SKM-1 treated with dmso at 0.1 percent for 144 hours (cell line): ENCODE measurements around the gene PRDM4.
"Not testable (repeated sequence)": the region's sequence is repeated elsewhere in the genome, so short reads cannot be mapped to it uniquely, and the experiment has no call there.

Experiments used
- DNase-seq: peaks from one replicate; lab custom pipeline; 2025; ENCODE audit not compliant: unreplicated experiment; lab: John Stamatoyannopoulos, UW

PRDM4 gene

GRCh38 chr12:107775093-107775721 lies 14.3 kb upstream of the PRDM4 start:
- no peak for DNase-seq

DNA sequence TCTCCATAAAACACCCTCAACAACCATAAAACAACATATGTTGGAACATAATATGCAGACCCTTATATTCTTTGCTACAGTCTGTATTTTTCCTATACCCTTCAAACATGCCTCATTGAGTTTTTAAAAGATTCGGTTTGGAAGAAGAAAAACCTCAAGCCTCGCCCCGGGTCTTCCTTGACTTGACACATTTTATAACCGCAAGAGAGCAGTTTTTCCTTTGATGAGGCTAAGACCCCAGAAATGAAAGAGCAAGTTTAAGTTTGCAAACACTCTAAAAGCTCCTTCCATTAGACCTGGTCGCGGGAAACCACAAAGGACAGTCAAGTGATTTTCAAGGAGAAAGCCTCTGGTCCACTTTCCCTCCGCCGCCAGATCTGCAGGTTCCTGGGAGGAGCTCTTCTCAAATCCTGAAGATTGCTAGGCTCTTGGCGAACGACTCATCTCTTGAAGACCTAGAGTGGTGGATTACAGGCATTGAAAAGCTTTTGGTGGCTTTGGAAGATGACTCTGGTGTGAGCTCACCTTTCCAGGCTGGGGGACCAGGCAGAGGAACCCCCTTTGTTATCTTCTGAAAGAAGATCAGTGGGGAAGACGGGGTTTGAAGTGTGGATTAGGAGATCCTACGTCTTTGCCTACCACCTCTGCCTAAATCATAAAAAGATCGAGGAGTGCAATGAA lies 13.6 kb upstream of the PRDM4 start, which contains the start of gene ASCL4:
TSS of gene ASCL4 (plus strand) at position 356 of the 681 bp plus-strand sequence. CDS start 515 bp downstream, outside the sequence.
- no peak for DNase-seq

GRCh38 chr12:107767466-107767865 lies 6.5 kb upstream of the PRDM4 start:
- DNase-seq, result no peak

- no peak for DNase-seq
Measured at GRCh38 chr12:107765316-107765715, 4.4 kb upstream of the PRDM4 start.

GRCh38 chr12:107764626-107765025 lies 3.7 kb upstream of the PRDM4 start:
- no peak for DNase-seq

DNA sequence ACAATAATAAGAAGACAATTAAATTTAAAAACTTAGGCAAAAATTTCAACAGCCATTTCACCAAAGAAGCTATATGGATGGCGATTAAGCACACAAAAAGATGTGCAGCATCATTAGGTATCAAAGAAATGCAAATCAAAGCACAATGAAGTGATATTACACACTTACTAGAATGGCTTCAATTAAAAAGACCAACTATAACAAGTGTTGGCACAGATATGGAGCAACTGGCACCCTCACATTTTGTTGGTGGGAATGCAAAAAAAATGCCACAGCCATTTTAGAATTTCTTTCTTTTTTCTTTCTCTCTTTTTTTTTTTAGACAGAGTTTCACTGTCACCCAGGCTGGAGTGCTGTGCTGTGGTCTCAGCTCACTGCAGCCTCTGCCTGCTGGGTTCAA lies 1.9 kb upstream of the PRDM4 start:
- no peak for DNase-seq

- DNase-seq, result no peak
Measured at GRCh38 chr12:107761502-107761904, 566 bp upstream of the PRDM4 start.

- no peak for DNase-seq
Measured at GRCh38 chr12:107760207-107760808, 629 bp downstream of the PRDM4 start.

DNA sequence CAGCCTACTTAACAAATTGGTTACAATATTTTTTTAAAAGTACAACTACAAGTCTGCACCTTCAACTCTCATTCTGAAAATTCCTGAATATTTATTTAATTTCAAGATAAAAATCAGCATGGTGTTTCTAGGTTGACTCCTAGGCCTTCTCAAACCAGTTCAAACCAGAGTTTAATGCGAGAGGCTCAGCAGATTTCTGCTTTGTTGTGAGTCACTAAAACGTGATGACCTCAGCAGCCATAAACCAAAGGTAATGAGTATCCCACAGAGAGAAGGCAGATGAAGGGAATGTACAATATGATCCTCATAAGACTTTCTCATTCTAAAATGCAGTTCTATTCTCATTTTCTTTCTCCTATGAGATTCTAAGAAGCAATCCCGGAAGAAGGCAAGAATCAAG lies 1.5 kb downstream of the PRDM4 start:
- DNase-seq, result no peak

DNA sequence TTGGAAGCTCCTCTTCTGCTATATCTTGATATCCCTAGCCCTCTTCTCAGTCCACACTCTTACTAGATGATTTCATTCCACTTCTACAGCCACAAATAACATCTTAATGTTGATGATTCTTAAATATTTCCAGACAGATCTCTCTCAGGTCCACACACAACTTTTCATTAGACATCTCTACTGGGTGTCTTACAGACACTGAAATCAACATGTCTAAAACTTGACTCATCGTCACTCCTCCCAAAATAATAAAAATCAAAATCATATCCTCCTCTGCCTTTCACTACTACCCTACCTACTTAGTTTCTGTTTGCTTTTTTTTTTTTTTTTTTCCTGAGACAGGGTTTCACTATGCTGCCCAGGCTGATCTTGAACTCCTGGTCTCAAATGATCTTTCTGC lies 11.9 kb downstream of the PRDM4 start:
- DNase-seq, result no peak

GRCh38 chr12:107748472-107748871 lies 12.5 kb downstream of the PRDM4 start:
- no peak for DNase-seq

DNA sequence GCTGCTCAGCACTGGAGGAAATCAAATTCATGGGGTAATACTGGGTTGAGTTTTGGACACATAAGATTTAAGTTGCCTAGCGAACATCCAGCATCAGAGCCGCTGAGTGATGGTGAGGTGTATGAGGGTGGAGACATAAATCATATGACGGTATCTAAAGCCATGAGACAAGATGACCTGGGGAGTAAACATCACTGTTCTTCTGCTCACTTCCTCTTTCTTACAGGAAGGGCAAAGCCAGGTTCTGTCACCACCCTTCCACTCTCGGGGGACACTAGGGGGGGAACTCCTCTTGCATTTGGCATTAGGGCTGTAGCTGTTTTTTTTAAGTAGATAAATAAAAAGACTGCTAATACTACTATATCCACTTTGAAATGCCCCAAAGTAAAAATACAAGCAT lies 24.0 kb downstream of the PRDM4 start:
- no peak for DNase-seq

- no peak for DNase-seq
Measured at GRCh38 chr12:107735763-107736162, 25.2 kb downstream of the PRDM4 start.

GRCh38 chr12:107734139-107734538 lies 26.8 kb downstream of the PRDM4 start:
- DNase-seq, result no peak

DNA sequence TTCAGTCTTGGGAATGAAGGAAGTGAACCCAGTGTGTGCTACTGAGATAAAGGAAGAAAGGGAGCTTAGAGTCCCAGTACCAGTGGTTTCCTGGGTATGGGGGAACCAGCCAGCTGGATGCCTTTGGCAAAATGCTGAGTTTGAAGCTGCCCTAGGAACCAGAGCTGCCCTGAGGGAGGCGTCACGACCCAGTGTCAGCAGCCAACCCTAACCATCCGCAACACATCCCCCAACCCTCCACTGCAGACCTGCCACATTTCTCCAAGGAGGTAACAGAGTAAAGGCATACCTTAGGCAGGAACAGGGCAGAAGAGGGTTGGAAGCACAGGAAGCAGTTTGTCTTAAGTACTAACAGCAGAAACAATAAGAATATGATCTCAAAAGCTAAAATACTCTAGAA lies 28.6 kb downstream of the PRDM4 start:
- DNase-seq, result no peak

DNA sequence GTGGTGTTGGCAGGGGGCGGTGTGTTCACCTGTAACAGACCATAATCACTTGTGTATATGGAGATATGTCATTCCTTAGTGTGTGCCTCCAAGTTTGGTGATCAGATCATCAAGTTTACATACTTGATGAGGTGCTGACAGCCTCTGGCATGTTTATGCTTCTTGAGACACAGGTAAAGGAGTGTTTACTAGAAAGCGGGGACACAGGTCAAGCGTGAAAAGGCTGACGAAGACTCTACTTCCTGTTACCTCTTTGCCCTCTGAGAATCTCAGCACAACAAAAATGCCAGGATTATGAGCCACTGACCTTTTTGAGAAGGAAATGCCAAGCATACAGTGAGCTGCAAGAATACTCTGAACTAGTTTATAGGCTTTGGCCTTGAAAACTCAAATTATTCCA lies 29.6 kb downstream of the PRDM4 start:
- DNase-seq, result no peak

DNA sequence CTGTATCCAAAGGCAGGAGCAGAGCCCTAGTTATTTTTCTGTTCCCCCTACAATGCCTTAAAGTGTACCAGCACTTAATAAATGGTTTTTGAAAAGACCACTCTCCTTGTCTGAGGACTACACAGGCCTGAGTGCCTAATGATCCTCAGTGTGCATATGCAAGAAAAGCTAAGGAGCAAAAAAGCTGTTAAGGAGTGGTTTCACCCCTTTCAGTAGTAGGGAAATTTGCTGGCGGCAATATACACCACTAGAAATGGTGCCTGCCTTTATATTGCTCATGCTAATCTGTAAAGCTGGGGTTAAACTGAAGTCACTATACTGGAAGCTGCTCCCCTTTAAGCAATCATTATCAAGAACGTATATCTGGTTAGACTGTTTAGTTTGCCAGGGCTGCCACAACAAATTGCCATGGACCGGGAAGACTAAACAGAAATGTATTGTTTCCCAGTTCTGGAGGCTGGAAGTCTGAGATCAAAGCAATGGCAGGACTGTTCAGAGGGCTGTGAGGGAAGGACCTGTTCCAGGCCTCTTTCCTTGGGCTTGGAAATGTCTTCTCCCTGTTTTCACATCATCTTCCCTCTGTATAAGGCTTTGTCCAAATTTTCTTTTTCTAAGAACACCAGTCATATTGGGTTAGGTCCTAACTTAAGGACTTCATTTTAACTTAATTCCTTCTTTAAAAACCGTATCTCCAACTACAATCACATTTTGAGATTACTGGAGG lies 30.2 kb downstream of the PRDM4 start:
- no peak for DNase-seq

- DNase-seq, result not testable (repeated sequence)
Measured at GRCh38 chr12:107727742-107728141, 33.2 kb downstream of the PRDM4 start.

DNA sequence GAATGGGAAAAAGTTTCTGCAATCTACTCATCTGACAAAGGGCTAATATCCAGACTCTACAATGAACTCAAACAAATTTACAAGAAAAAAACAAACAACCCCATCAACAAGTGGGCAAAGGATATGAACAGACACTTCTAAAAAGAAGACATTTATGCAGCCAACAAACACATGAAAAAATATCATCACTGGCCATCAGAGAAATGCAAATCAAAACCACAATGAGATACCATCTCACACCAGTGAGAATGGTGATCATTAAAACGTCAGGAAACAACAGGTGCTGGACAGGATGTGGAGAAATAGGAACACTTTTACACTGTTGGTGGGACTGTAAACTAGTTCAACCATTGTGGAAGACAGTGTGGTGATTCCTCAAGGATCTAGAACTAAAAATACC lies 33.6 kb downstream of the PRDM4 start:
- DNase-seq, result not testable (repeated sequence)

DNA sequence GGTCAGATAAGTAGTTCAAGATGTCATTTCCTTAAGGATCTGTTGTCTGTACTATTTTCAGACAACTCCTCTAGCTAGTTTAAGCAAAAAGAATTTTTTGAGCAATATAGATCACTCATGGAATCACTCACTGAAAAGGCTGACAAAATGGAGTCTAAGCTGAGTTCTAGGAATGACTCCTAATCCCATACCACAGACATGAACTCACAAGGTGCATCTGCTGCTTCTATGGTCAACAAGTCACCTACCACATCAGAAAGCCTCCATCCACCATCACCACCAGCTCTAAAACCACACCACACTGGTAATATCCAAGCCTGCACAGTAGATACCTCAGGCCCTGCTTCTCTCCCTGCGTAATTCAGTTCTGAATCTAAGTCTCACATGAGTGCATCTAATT lies 42.3 kb downstream of the PRDM4 start:
- DNase-seq, result no peak

DNA sequence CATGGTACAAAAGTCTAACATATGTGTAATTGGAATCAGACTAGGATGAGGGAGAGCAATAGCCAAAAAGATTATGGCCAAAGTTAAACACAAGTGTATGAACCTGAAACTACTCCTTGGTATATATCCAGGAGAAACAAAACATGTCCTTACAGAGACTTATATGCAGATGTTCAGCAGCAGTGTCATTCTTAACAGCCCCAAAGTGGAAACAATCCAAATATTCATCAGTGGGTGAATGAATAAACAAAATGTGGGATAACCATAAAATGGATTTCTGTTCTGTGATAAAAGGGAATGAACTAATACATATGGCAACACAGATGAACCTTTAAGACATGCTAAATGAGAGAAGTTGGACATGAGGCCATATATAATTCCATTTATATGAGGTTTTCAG lies 45.2 kb downstream of the PRDM4 start:
- no peak for DNase-seq

GRCh38 chr12:107705522-107705921 lies 55.4 kb downstream of the PRDM4 start:
- DNase-seq, result not testable (repeated sequence)
